Astrocyte (in vitro differentiated cells and primary cell): Measurements from ENCODE around the gene KAT2A. TPM values are rescaled to one million over a fixed set of nuclear protein-coding genes. Genes with fewer than 3 reads are reported as not detected.

Source experiments
- DNase-seq: peaks from one replicate; pipeline ENCODE4 v3.0.0-alpha.2; 2010; ENCODE audit warnings: low read depth
- FAIRE-seq: peaks from 2 replicates; lab custom pipeline; 2011; peaks lifted over from hg19 to GRCh38; lab: Jason Lieb, UNC
- H2AFZ ChIP-seq: 2 replicates; pipeline ENCODE4 v1.6.0; 2012; ENCODE audit warnings: low read depth, low read length, inconsistent platforms
- H3K27ac ChIP-seq: 2 replicates; pipeline ENCODE4 v1.5.1; 2011; ENCODE audit warnings: low read depth, low read length, inconsistent platforms
- H3K27me3 ChIP-seq: 2 replicates; pipeline ENCODE4 v1.6.0; 2011; ENCODE audit warnings: low read length, inconsistent platforms; ENCODE audit not compliant: insufficient read depth
- H3K36me3 ChIP-seq: 2 replicates; pipeline ENCODE4 v1.5.1; 2011; ENCODE audit warnings: low read length, inconsistent platforms; ENCODE audit not compliant: insufficient read depth
- H3K4me1 ChIP-seq: 2 replicates; pipeline ENCODE4 v1.5.1; 2011; ENCODE audit warnings: low read length, inconsistent platforms; ENCODE audit not compliant: insufficient read depth
- H3K4me2 ChIP-seq: 2 replicates; pipeline ENCODE4 v1.6.0; 2012; ENCODE audit warnings: low read length, inconsistent platforms
- H3K4me3 ChIP-seq: 2 replicates; pipeline ENCODE4 v1.5.1; 2011; ENCODE audit warnings: low read depth, mild to moderate bottlenecking, low read length, inconsistent platforms; ENCODE audit not compliant: insufficient read depth
- H3K79me2 ChIP-seq: 2 replicates; pipeline ENCODE4 v1.6.0; 2012; ENCODE audit warnings: mild to moderate bottlenecking, low read length, inconsistent platforms; ENCODE audit not compliant: insufficient read depth
- H3K9ac ChIP-seq: 2 replicates; pipeline ENCODE4 v1.6.0; 2012; ENCODE audit warnings: mild to moderate bottlenecking, low read length, inconsistent platforms
- H3K9me3 ChIP-seq: 2 replicates; pipeline ENCODE4 v1.5.1; 2012; ENCODE audit warnings: low read depth, mild to moderate bottlenecking, low read length, inconsistent platforms; ENCODE audit not compliant: insufficient read depth
- H4K20me1 ChIP-seq: 2 replicates; pipeline ENCODE4 v1.6.0; 2012; ENCODE audit warnings: low read length, inconsistent platforms; ENCODE audit not compliant: insufficient read depth
- H3K27ac Mint-ChIP-seq: one replicate; pipeline ENCODE4 v1.8.0; 2021; ENCODE audit warnings: mild to moderate bottlenecking, mixed read lengths; ENCODE audit not compliant: unreplicated experiment
- H3K27me3 Mint-ChIP-seq: one replicate; pipeline ENCODE4 v1.8.0; 2021; ENCODE audit warnings: low read depth, mixed read lengths; ENCODE audit not compliant: unreplicated experiment
- H3K36me3 Mint-ChIP-seq: one replicate; pipeline ENCODE4 v1.8.0; 2021; ENCODE audit warnings: low read depth, mixed read lengths; ENCODE audit not compliant: unreplicated experiment
- H3K4me1 Mint-ChIP-seq: one replicate; pipeline ENCODE4 v1.8.0; 2021; ENCODE audit warnings: low read depth, mixed read lengths; ENCODE audit not compliant: unreplicated experiment
- H3K4me3 Mint-ChIP-seq: one replicate; pipeline ENCODE4 v1.8.0; 2021; ENCODE audit warnings: mild to moderate bottlenecking, moderate library complexity, mixed read lengths; ENCODE audit not compliant: unreplicated experiment
- H3K9me3 Mint-ChIP-seq: one replicate; pipeline ENCODE4 v1.8.0; 2021; ENCODE audit warnings: mild to moderate bottlenecking, mixed read lengths; ENCODE audit not compliant: unreplicated experiment
- CTCF ChIP-seq: IDR thresholded peaks from 2 replicates; pipeline ENCODE4 v1.5.1; 2011; ENCODE audit warnings: low read depth, mild to moderate bottlenecking, inconsistent platforms, low read length, moderate library complexity; ENCODE audit not compliant: insufficient read depth
- EZH2 ChIP-seq: IDR thresholded peaks from 2 replicates; pipeline ENCODE4 v1.6.1; 2012; ENCODE audit warnings: mild to moderate bottlenecking, low read length, inconsistent platforms; ENCODE audit not compliant: insufficient read depth
- total RNA-seq: library from RNA; stranded (reverse); gene quantifications from 2 replicates; pipeline ENCODE4 v1.2.1, GENCODE V29; 2021

Gene KAT2A
- total RNA-seq, 1 donor from 2014 or later: 23.6 TPM

- no peaks in the 10 kb centered on the region for H3K36me3 ChIP-seq
- no peak overlapping the region for H3K27ac ChIP-seq
- FAIRE-seq (no peak), DNase-seq (no peak)
- H3K4me1 ChIP-seq: no peaks in the 10 kb centered on the region
- TF ChIP-seq EZH2: no peak
- H3K27me3 ChIP-seq: peaks cover 4% of the 10 kb centered on the region
- peaks cover 47% of the 10 kb centered on the region for H3K27me3 Mint-ChIP-seq
- H3K9ac ChIP-seq: no peak overlapping the region
- H3K79me2 ChIP-seq: no peaks in the 10 kb centered on the region
- no peaks in the 10 kb centered on the region for H3K4me1 Mint-ChIP-seq
- H2AFZ ChIP-seq: no peak overlapping the region
- no peaks in the 10 kb centered on the region for H3K9me3 ChIP-seq
- peaks cover 6% of the 10 kb centered on the region for H3K9me3 Mint-ChIP-seq
- H3K4me3 ChIP-seq: no peak overlapping the region
- peaks cover 3% of the 10 kb centered on the region for H3K36me3 Mint-ChIP-seq
- H3K4me2 ChIP-seq: no peak overlapping the region
- H4K20me1 ChIP-seq: no peaks in the 10 kb centered on the region
- no peak overlapping the region for H3K4me3 Mint-ChIP-seq
- no peak overlapping the region for H3K27ac Mint-ChIP-seq
Observed at GRCh38 chr17:42167807-42168206, 46.6 kb upstream of the KAT2A start.

- Mint-ChIP-seq H3K4me1 (no peaks in the 10 kb centered on the region), H3K9me3 (peaks cover 6% of the 10 kb centered on the region), H3K27me3 (peaks cover 42% of the 10 kb centered on the region), H3K27ac (no peak overlapping the region), H3K4me3 (no peak overlapping the region), H3K36me3 (peaks cover 3% of the 10 kb centered on the region)
- Histone ChIP-seq H3K9me3 (no peaks in the 10 kb centered on the region), H3K4me1 (no peaks in the 10 kb centered on the region), H3K27ac (no peak overlapping the region), H3K9ac (no peak overlapping the region), H3K4me2 (no peak overlapping the region), H3K27me3 (no peaks in the 10 kb centered on the region), H3K4me3 (no peak overlapping the region), H3K36me3 (no peaks in the 10 kb centered on the region), H3K79me2 (no peaks in the 10 kb centered on the region), H2AFZ (no peak overlapping the region), H4K20me1 (no peaks in the 10 kb centered on the region)
- no peak for DNase-seq
- FAIRE-seq: no peak
- no peak for TF ChIP-seq CTCF
- TF ChIP-seq EZH2: no peak
Observed at GRCh38 chr17:42166196-42166763, 45.1 kb upstream of the KAT2A start.

GRCh38 chr17:42165751-42166150 lies 44.6 kb upstream of the KAT2A start:
- TF ChIP-seq CTCF: no peak
- TF ChIP-seq EZH2: no peak
- Histone ChIP-seq H3K9ac (no peak overlapping the region), H3K27me3 (no peaks in the 10 kb centered on the region), H3K4me2 (no peak overlapping the region), H3K79me2 (no peaks in the 10 kb centered on the region), H3K27ac (no peak overlapping the region), H3K4me1 (no peaks in the 10 kb centered on the region), H3K36me3 (no peaks in the 10 kb centered on the region), H2AFZ (no peak overlapping the region), H3K9me3 (no peaks in the 10 kb centered on the region), H3K4me3 (no peak overlapping the region), H4K20me1 (no peaks in the 10 kb centered on the region)
- DNase-seq (no peak), FAIRE-seq (no peak)
- H3K36me3 Mint-ChIP-seq: peaks cover 3% of the 10 kb centered on the region
- H3K4me3 Mint-ChIP-seq: no peak overlapping the region
- no peak overlapping the region for H3K27ac Mint-ChIP-seq
- H3K9me3 Mint-ChIP-seq: peaks cover 6% of the 10 kb centered on the region
- no peaks in the 10 kb centered on the region for H3K4me1 Mint-ChIP-seq
- H3K27me3 Mint-ChIP-seq: peaks cover 38% of the 10 kb centered on the region
